Liver (tissue), 3 donors: ENCODE results near the gene MRC2.

Experiments
- ATF3 ChIP-seq: IDR thresholded peaks from 2 replicates; pipeline ENCODE4 v1.6.1; 2016; ENCODE audit warnings: antibody characterized with exemption
- CTCF ChIP-seq: fragments of 150-350 bp; IDR thresholded peaks from 2 replicates; pipeline ENCODE4 v1.5.1; 2017; ENCODE audit warnings: improper control_type of control experiment, low read depth, low read length; ENCODE audit not compliant: missing input control
- EGR1 ChIP-seq, 2 donors: IDR thresholded peaks; 2 replicates each; pipeline ENCODE4 v1.6.1; 2016 to 2018; ENCODE audit warnings: antibody characterized with exemption in 2 of 2, low read depth in 2 of 2
- FOXA1 ChIP-seq: IDR thresholded peaks from 2 replicates; pipeline ENCODE4 v1.6.1; 2016; ENCODE audit warnings: antibody characterized with exemption
- FOXA2 ChIP-seq: IDR thresholded peaks from 2 replicates; pipeline ENCODE4 v1.6.1; 2016; ENCODE audit warnings: antibody characterized with exemption
- GABPA ChIP-seq, 2 donors: IDR thresholded peaks in 1 of 2; conservative IDR thresholded peaks in 1 of 2; 2 replicates each; pipeline ENCODE4 v1.6.1; 2016; ENCODE audit warnings: antibody characterized with exemption in 2 of 2, mild to moderate bottlenecking in 1 of 2, moderate library complexity in 1 of 2
- JUND ChIP-seq, 2 donors: IDR thresholded peaks; 2 replicates each; pipeline ENCODE4 v1.6.1; 2016; ENCODE audit warnings: antibody characterized with exemption in 2 of 2
- MAX ChIP-seq: IDR thresholded peaks from 2 replicates; pipeline ENCODE4 v1.6.1; 2016; ENCODE audit warnings: antibody characterized with exemption
- RAD21 ChIP-seq, 2 donors: IDR thresholded peaks; 2 replicates each; pipeline ENCODE4 v1.6.1; 2016; ENCODE audit warnings: antibody characterized with exemption in 2 of 2, mild to moderate bottlenecking in 2 of 2
- REST ChIP-seq: IDR thresholded peaks from 2 replicates; pipeline ENCODE4 v1.6.1; 2016; ENCODE audit warnings: antibody characterized with exemption, mild to moderate bottlenecking
- RXRA ChIP-seq, 2 donors: IDR thresholded peaks; 2 replicates each; pipeline ENCODE4 v1.6.1; 2017 to 2018; ENCODE audit warnings: antibody characterized with exemption in 2 of 2, mild to moderate bottlenecking in 1 of 2
- TAF1 ChIP-seq: conservative IDR thresholded peaks from 2 replicates; pipeline ENCODE4 v1.6.1; 2016; ENCODE audit warnings: antibody characterized with exemption, mild to moderate bottlenecking
- donor health status: healthy.
- donor health status: healthy.

GRCh38 chr17:62674363-62674739 is 46.9 kb downstream of the MRC2 start:
- TF ChIP-seq CTCF: no peak
- TF ChIP-seq MAX: no peak
- no peak for TF ChIP-seq RAD21 (IDR thresholded peaks at IDR 0.05)
- no peak for TF ChIP-seq REST
- TF ChIP-seq TAF1: no peak
- no peak for TF ChIP-seq ATF3
- TF ChIP-seq EGR1 (IDR thresholded peaks at IDR 0.05; ENCODE audit: low read depth in 2 of 2): no peak
- TF ChIP-seq GABPA (IDR thresholded peaks at IDR 0.05 in 1 of 2, conservative IDR thresholded peaks at IDR 0.05 in 1 of 2): no peak
- TF ChIP-seq FOXA2: no peak
- TF ChIP-seq JUND (IDR thresholded peaks at IDR 0.05): no peak
- TF ChIP-seq RXRA (IDR thresholded peaks at IDR 0.05): no peak
- TF ChIP-seq FOXA1: no peak
